ENCODE measurements around the gene PIR. TPM values are rescaled to one million over a fixed set of nuclear protein-coding genes. Genes with fewer than 3 reads are reported as not detected.

PIR gene
- total RNA-seq, 3 donors from 2014 or later (not counting 1 experiment from before 2014, with no cell fraction given): 0.57 TPM; not detected in 2

- intact Hi-C loops (cut with micrococcal nuclease): no loop called here
- Mint-ChIP-seq H3K27ac (no peak overlapping the region), H3K36me3 (no peaks in the 10 kb centered on the region), H3K9me3 (no peaks in the 10 kb centered on the region), H3K4me1 (no peaks in the 10 kb centered on the region), H3K4me3 (no peak overlapping the region), H3K27me3 (ENCODE audit: low read depth in 2 of 2) (peaks cover 0 to 16% of the 10 kb centered on the region in 2 donors)
- Histone ChIP-seq H3K27me3 (ENCODE audit: control insufficient read depth, insufficient read depth, low read length) (no peaks in the 10 kb centered on the region), H3K36me3 (ENCODE audit: control insufficient read depth, insufficient read depth, low read length) (no peaks in the 10 kb centered on the region), H3K27ac (ENCODE audit: low read length) (no peak overlapping the region), H3K9me3 (ENCODE audit: control insufficient read depth, insufficient read depth, low read length) (no peaks in the 10 kb centered on the region), H3K4me3 (ENCODE audit: low read length) (no peak overlapping the region), H3K4me1 (ENCODE audit: control insufficient read depth, insufficient read depth, low read length) (no peaks in the 10 kb centered on the region)
- no CpG with 5 or more reads among the region's 3 CpGs for WGBS (ENCODE audit: insufficient coverage)
- DNase-seq (no peak), ATAC-seq (no peak)
- TF ChIP-seq CTCF (IDR thresholded peaks at IDR 0.05): no peak
Measured at GRCh38 chrX:15405846-15406245, 87.3 kb downstream of the PIR start.

- no peak for TF ChIP-seq CTCF (IDR thresholded peaks at IDR 0.05)
- no peak overlapping the region for H3K27ac ChIP-seq (ENCODE audit: low read length)
- H3K9me3 ChIP-seq (ENCODE audit: control insufficient read depth, insufficient read depth, low read length): no peaks in the 10 kb centered on the region
- ATAC-seq: no peak
- intact Hi-C loops (cut with micrococcal nuclease): no loop called here
- no peaks in the 10 kb centered on the region for H3K36me3 ChIP-seq (ENCODE audit: control insufficient read depth, insufficient read depth, low read length)
- no peak overlapping the region for H3K27ac Mint-ChIP-seq
- no peak for DNase-seq
- peaks cover 0 to 11% of the 10 kb centered on the region in 2 donors for H3K27me3 Mint-ChIP-seq (ENCODE audit: low read depth in 2 of 2)
- no peaks in the 10 kb centered on the region for H3K4me1 ChIP-seq (ENCODE audit: control insufficient read depth, insufficient read depth, low read length)
- no peaks in the 10 kb centered on the region for H3K36me3 Mint-ChIP-seq
- H3K4me1 Mint-ChIP-seq: no peaks in the 10 kb centered on the region
- H3K4me3 ChIP-seq (ENCODE audit: low read length): no peak overlapping the region
- no peaks in the 10 kb centered on the region for H3K9me3 Mint-ChIP-seq
- WGBS (ENCODE audit: insufficient coverage): 21% methylated on average over 5 of the region's 7 CpGs
- H3K27me3 ChIP-seq (ENCODE audit: control insufficient read depth, insufficient read depth, low read length): no peaks in the 10 kb centered on the region
- no peak overlapping the region for H3K4me3 Mint-ChIP-seq
Measured at GRCh38 chrX:15404401-15405096, 88.6 kb downstream of the PIR start.

- TF ChIP-seq CTCF (IDR thresholded peaks at IDR 0.05): no peak
- ATAC-seq (no peak), DNase-seq (no peak)
- Histone ChIP-seq H3K27me3 (ENCODE audit: control insufficient read depth, insufficient read depth, low read length) (no peaks in the 10 kb centered on the region), H3K36me3 (ENCODE audit: control insufficient read depth, insufficient read depth, low read length) (no peaks in the 10 kb centered on the region), H3K27ac (ENCODE audit: low read length) (no peak overlapping the region), H3K9me3 (ENCODE audit: control insufficient read depth, insufficient read depth, low read length) (no peaks in the 10 kb centered on the region), H3K4me3 (ENCODE audit: low read length) (no peak overlapping the region), H3K4me1 (ENCODE audit: control insufficient read depth, insufficient read depth, low read length) (no peaks in the 10 kb centered on the region)
- Mint-ChIP-seq H3K27ac (no peak overlapping the region), H3K36me3 (no peaks in the 10 kb centered on the region), H3K4me3 (no peak overlapping the region), H3K9me3 (no peaks in the 10 kb centered on the region), H3K4me1 (no peaks in the 10 kb centered on the region), H3K27me3 (ENCODE audit: low read depth in 2 of 2) (peaks cover 0 to 12% of the 10 kb centered on the region in 2 donors)
- 0% methylated on average over 1 of the region's 2 CpGs for WGBS (ENCODE audit: insufficient coverage)
- intact Hi-C loops (cut with micrococcal nuclease): no loop called here
Measured at GRCh38 chrX:15401378-15401777, 91.8 kb downstream of the PIR start.

- Histone ChIP-seq H3K27ac (ENCODE audit: low read length) (no peak overlapping the region), H3K9me3 (ENCODE audit: control insufficient read depth, insufficient read depth, low read length) (no peaks in the 10 kb centered on the region), H3K27me3 (ENCODE audit: control insufficient read depth, insufficient read depth, low read length) (no peaks in the 10 kb centered on the region), H3K36me3 (ENCODE audit: control insufficient read depth, insufficient read depth, low read length) (no peaks in the 10 kb centered on the region), H3K4me1 (ENCODE audit: control insufficient read depth, insufficient read depth, low read length) (no peaks in the 10 kb centered on the region), H3K4me3 (ENCODE audit: low read length) (no peak overlapping the region)
- ATAC-seq (no peak), DNase-seq (no peak)
- H3K4me1 Mint-ChIP-seq: no peaks in the 10 kb centered on the region
- intact Hi-C loops (cut with micrococcal nuclease): no loop called here
- no peak overlapping the region for H3K4me3 Mint-ChIP-seq
- TF ChIP-seq CTCF (IDR thresholded peaks at IDR 0.05): no peak
- H3K9me3 Mint-ChIP-seq: no peaks in the 10 kb centered on the region
- H3K27ac Mint-ChIP-seq: no peak overlapping the region
- peaks cover 0 to 19% of the 10 kb centered on the region in 2 donors for H3K27me3 Mint-ChIP-seq (ENCODE audit: low read depth in 2 of 2)
- no peaks in the 10 kb centered on the region for H3K36me3 Mint-ChIP-seq
- 100% methylated on average over 1 of the region's 3 CpGs for WGBS (ENCODE audit: insufficient coverage)
Measured at GRCh38 chrX:15399962-15400391, 93.2 kb downstream of the PIR start.

Data from natural killer cell (primary cell).